C4-2B (cell line): ENCODE results near the gene CIT.

Experiments used
- CTCF ChIP-seq: fragments of 450-650 bp; conservative IDR thresholded peaks from 2 replicates; pipeline ENCODE4 v1.5.1; 2017; ENCODE audit warnings: mild to moderate bottlenecking
- ZFX ChIP-seq: fragments of 450-650 bp; IDR thresholded peaks from 2 replicates; pipeline ENCODE4 v1.6.1; 2017

GRCh38 chr12:119673634-119674033, 203.5 kb downstream of the CIT start:
- TF ChIP-seq CTCF = no peak
- no peak for TF ChIP-seq ZFX
